ENCODE results near the gene PAK6.

GRCh38 chr15:40286061-40286532 is 47.2 kb downstream of the PAK6 start:
- TF ChIP-seq CTCF (IDR thresholded peaks at IDR 0.05) (no peak), POLR2A (IDR thresholded peaks at IDR 0.05; ENCODE audit: low read length) (no peak), MAX (IDR thresholded peaks at IDR 0.05) (no peak), REST (IDR thresholded peaks at IDR 0.05) (no peak), RAD21 (conservative IDR thresholded peaks at IDR 0.05 in 1 of 2, IDR thresholded peaks at IDR 0.05 in 1 of 2) (no peak), SREBF2 (IDR thresholded peaks at IDR 0.05) (no peak), EHMT2 (IDR thresholded peaks at IDR 0.05; ENCODE audit: low read depth) (no peak), EP300 (IDR thresholded peaks at IDR 0.05) (no peak), RFX5 (IDR thresholded peaks at IDR 0.05) (no peak), CEBPB (IDR thresholded peaks at IDR 0.05) (no peak), NFE2L2 (conservative IDR thresholded peaks at IDR 0.05; ENCODE audit: low read length) (no peak), CBX8 (IDR thresholded peaks at IDR 0.05) (no peak), JUN (IDR thresholded peaks at IDR 0.05) (no peak)
